Astrocyte (in vitro differentiated cells and primary cell): ENCODE data around the gene MTERF1. TPM values are rescaled to one million over a fixed set of nuclear protein-coding genes. Genes with fewer than 3 reads are reported as not detected.
"Not testable (repeated sequence)": the region's sequence is repeated elsewhere in the genome, so short reads cannot be mapped to it uniquely, and the experiment has no call there.

Source experiments
- DNase-seq: peaks from one replicate; pipeline ENCODE4 v3.0.0-alpha.2; 2010; ENCODE audit warnings: low read depth
- FAIRE-seq: peaks from 2 replicates; lab custom pipeline; 2011; peaks lifted over from hg19 to GRCh38; lab: Jason Lieb, UNC
- H2AFZ ChIP-seq: 2 replicates; pipeline ENCODE4 v1.6.0; 2012; ENCODE audit warnings: low read depth, low read length, inconsistent platforms
- H3K27ac ChIP-seq: 2 replicates; pipeline ENCODE4 v1.5.1; 2011; ENCODE audit warnings: low read depth, low read length, inconsistent platforms
- H3K27me3 ChIP-seq: 2 replicates; pipeline ENCODE4 v1.6.0; 2011; ENCODE audit warnings: low read length, inconsistent platforms; ENCODE audit not compliant: insufficient read depth
- H3K36me3 ChIP-seq: 2 replicates; pipeline ENCODE4 v1.5.1; 2011; ENCODE audit warnings: low read length, inconsistent platforms; ENCODE audit not compliant: insufficient read depth
- H3K4me1 ChIP-seq: 2 replicates; pipeline ENCODE4 v1.5.1; 2011; ENCODE audit warnings: low read length, inconsistent platforms; ENCODE audit not compliant: insufficient read depth
- H3K4me2 ChIP-seq: 2 replicates; pipeline ENCODE4 v1.6.0; 2012; ENCODE audit warnings: low read length, inconsistent platforms
- H3K4me3 ChIP-seq: 2 replicates; pipeline ENCODE4 v1.5.1; 2011; ENCODE audit warnings: low read depth, mild to moderate bottlenecking, low read length, inconsistent platforms; ENCODE audit not compliant: insufficient read depth
- H3K79me2 ChIP-seq: 2 replicates; pipeline ENCODE4 v1.6.0; 2012; ENCODE audit warnings: mild to moderate bottlenecking, low read length, inconsistent platforms; ENCODE audit not compliant: insufficient read depth
- H3K9ac ChIP-seq: 2 replicates; pipeline ENCODE4 v1.6.0; 2012; ENCODE audit warnings: mild to moderate bottlenecking, low read length, inconsistent platforms
- H3K9me3 ChIP-seq: 2 replicates; pipeline ENCODE4 v1.5.1; 2012; ENCODE audit warnings: low read depth, mild to moderate bottlenecking, low read length, inconsistent platforms; ENCODE audit not compliant: insufficient read depth
- H4K20me1 ChIP-seq: 2 replicates; pipeline ENCODE4 v1.6.0; 2012; ENCODE audit warnings: low read length, inconsistent platforms; ENCODE audit not compliant: insufficient read depth
- H3K27ac Mint-ChIP-seq: one replicate; pipeline ENCODE4 v1.8.0; 2021; ENCODE audit warnings: mild to moderate bottlenecking, mixed read lengths; ENCODE audit not compliant: unreplicated experiment
- H3K27me3 Mint-ChIP-seq: one replicate; pipeline ENCODE4 v1.8.0; 2021; ENCODE audit warnings: low read depth, mixed read lengths; ENCODE audit not compliant: unreplicated experiment
- H3K36me3 Mint-ChIP-seq: one replicate; pipeline ENCODE4 v1.8.0; 2021; ENCODE audit warnings: low read depth, mixed read lengths; ENCODE audit not compliant: unreplicated experiment
- H3K4me1 Mint-ChIP-seq: one replicate; pipeline ENCODE4 v1.8.0; 2021; ENCODE audit warnings: low read depth, mixed read lengths; ENCODE audit not compliant: unreplicated experiment
- H3K4me3 Mint-ChIP-seq: one replicate; pipeline ENCODE4 v1.8.0; 2021; ENCODE audit warnings: mild to moderate bottlenecking, moderate library complexity, mixed read lengths; ENCODE audit not compliant: unreplicated experiment
- H3K9me3 Mint-ChIP-seq: one replicate; pipeline ENCODE4 v1.8.0; 2021; ENCODE audit warnings: mild to moderate bottlenecking, mixed read lengths; ENCODE audit not compliant: unreplicated experiment
- EZH2 ChIP-seq: IDR thresholded peaks from 2 replicates; pipeline ENCODE4 v1.6.1; 2012; ENCODE audit warnings: mild to moderate bottlenecking, low read length, inconsistent platforms; ENCODE audit not compliant: insufficient read depth
- total RNA-seq: library from RNA; stranded (reverse); gene quantifications from 2 replicates; pipeline ENCODE4 v1.2.1, GENCODE V29; 2021
- TF ChIP-seq, protein P1 (sequence below): IDR thresholded peaks from 2 replicates; pipeline ENCODE4 v1.5.1; 2011; ENCODE audit warnings: low read depth, mild to moderate bottlenecking, inconsistent platforms, low read length, moderate library complexity; ENCODE audit not compliant: insufficient read depth

MTERF1 gene
- total RNA-seq, 1 donor from 2014 or later: 10.9 TPM

- peak overlapping the region; percentile 26 for H3K4me2 ChIP-seq
- Mint-ChIP-seq H3K4me3 (no peak overlapping the region), H3K27ac (no peak overlapping the region), H3K36me3 (peaks cover under 1% of the 10 kb centered on the region), H3K27me3 (no peaks in the 10 kb centered on the region), H3K4me1 (peaks cover 14% of the 10 kb centered on the region), H3K9me3 (peaks cover 4% of the 10 kb centered on the region)
- DNase-seq (peak; percentile 15), FAIRE-seq (no peak)
- no peaks in the 10 kb centered on the region for H3K9me3 ChIP-seq
- no peak overlapping the region for H2AFZ ChIP-seq
- H3K4me1 ChIP-seq: peaks cover 12% of the 10 kb centered on the region
- peak overlapping the region; percentile 38 for H3K27ac ChIP-seq
- H3K4me3 ChIP-seq: no peak overlapping the region
- no peaks in the 10 kb centered on the region for H4K20me1 ChIP-seq
- H3K36me3 ChIP-seq: no peaks in the 10 kb centered on the region
- no peaks in the 10 kb centered on the region for H3K79me2 ChIP-seq
- H3K27me3 ChIP-seq: no peaks in the 10 kb centered on the region
- no peak overlapping the region for H3K9ac ChIP-seq
- TF ChIP-seq EZH2: no peak
- TF ChIP-seq, protein P1, sequence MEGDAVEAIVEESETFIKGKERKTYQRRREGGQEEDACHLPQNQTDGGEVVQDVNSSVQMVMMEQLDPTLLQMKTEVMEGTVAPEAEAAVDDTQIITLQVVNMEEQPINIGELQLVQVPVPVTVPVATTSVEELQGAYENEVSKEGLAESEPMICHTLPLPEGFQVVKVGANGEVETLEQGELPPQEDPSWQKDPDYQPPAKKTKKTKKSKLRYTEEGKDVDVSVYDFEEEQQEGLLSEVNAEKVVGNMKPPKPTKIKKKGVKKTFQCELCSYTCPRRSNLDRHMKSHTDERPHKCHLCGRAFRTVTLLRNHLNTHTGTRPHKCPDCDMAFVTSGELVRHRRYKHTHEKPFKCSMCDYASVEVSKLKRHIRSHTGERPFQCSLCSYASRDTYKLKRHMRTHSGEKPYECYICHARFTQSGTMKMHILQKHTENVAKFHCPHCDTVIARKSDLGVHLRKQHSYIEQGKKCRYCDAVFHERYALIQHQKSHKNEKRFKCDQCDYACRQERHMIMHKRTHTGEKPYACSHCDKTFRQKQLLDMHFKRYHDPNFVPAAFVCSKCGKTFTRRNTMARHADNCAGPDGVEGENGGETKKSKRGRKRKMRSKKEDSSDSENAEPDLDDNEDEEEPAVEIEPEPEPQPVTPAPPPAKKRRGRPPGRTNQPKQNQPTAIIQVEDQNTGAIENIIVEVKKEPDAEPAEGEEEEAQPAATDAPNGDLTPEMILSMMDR: no peak
Measured at GRCh38 chr7:91892099-91892705, 11.7 kb upstream of the MTERF1 start.

DNA sequence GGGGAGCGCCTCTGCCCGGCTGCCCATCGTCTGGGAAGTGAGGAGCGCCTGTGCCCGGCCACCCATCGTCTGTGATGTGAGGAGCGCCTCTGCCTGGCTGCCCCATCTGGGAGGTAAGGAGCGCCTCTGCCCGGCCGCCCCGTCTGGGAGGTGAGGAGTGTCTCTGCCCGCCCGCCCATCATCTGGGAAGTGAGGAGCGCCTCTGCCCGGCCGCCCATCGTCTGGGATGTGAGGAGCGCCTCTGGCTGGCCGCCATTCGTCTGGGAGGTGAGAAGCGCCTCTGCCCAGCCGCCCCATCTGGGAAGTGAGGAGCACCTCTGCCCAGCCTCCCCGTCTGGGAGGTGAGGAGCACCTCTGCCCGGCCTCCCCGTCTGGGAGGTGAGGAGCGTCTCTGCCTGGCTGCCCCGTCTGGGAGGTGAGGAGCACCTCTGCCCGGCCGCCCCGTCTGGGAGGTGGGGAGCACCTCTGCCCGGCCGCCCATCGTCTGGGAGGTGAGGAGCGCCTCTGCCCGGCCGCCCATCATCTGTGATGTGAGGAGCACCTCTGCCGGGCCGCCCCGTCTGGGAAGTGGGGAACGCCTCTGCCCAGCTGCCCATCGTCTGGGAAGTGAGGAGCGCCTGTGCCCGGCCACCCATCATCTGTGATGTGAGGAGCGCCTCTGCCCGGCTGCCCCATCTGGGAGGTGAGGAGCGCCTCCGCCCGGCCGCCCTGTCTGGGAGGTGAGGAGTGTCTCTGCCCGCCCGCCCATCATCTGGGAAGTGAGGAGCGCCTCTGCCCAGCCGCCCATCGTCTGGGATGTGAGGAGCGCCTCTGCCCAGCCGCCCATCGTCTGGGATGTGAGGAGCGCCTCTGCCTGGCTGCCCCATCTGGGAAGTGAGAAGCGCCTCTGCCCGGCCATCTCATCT is 8.0 kb upstream of the MTERF1 start:
- not testable (repeated sequence) for H3K27ac Mint-ChIP-seq, H3K27me3 Mint-ChIP-seq, H3K4me1 ChIP-seq, H3K36me3 Mint-ChIP-seq, H3K36me3 ChIP-seq, H3K9ac ChIP-seq, H3K4me2 ChIP-seq, H3K4me3 Mint-ChIP-seq, H3K27ac ChIP-seq, H3K79me2 ChIP-seq, H2AFZ ChIP-seq, H3K27me3 ChIP-seq, FAIRE-seq, DNase-seq, H4K20me1 ChIP-seq, H3K9me3 ChIP-seq, H3K9me3 Mint-ChIP-seq, H3K4me3 ChIP-seq
- H3K4me1 Mint-ChIP-seq: peaks cover 21% of the 10 kb centered on the region

DNA sequence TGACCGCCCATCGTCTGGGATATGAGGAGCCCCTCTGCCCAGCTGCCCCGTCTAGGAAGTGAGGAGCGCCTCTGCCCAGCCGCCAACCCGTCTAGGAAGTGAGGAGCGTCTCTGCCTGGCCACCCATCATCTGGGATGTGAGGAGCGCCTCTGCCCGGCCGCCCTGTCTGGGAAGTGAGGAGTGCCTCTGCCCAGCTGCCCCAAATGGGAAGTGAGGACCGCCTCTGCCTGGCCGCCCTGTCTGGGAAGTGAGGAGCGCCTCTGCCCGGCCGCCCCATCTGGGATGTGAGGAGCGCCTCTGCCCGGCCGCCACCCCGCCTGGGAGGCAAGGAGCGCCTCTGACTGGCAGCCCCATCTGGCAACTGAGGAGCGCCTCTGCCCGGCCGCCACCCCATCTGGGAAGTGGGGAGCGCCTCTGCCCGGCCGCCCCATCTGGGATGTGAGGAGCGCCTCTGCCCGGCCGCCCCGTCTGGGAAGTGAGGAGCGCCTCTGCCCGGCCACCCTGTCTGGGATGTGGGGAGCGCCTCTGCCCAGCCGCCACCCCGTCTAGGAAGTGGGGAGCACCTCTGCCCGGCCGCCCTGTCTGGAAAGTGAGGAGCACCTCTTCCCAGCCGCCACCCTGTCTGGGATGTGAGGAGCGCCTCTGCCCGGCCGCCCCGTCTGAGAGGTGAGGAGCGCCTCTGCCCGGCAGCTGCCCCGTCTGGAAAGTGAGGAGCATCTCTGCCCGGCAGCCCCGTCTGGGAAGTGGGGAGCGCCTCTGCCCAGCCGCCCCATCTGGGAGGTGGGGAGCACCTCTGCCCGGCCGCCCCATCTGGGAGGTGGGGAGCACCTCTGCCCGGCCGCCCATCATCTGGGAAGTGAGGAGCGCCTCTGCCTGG is 7.1 kb upstream of the MTERF1 start:
- H3K9me3 ChIP-seq, DNase-seq, H3K27me3 ChIP-seq, H4K20me1 ChIP-seq, H3K4me1 ChIP-seq, H2AFZ ChIP-seq, H3K27me3 Mint-ChIP-seq, H3K36me3 Mint-ChIP-seq, H3K36me3 ChIP-seq, H3K4me3 ChIP-seq, H3K79me2 ChIP-seq, H3K4me2 ChIP-seq, H3K9ac ChIP-seq, FAIRE-seq, H3K4me3 Mint-ChIP-seq, H3K27ac Mint-ChIP-seq, H3K27ac ChIP-seq, H3K9me3 Mint-ChIP-seq: not testable (repeated sequence)
- H3K4me1 Mint-ChIP-seq: peaks cover 17% of the 10 kb centered on the region
